BE2C (cell line): ENCODE results near the gene MS4A1.

Experiments used
- DNase-seq: peaks from one replicate; pipeline ENCODE4 v3.0.0-alpha.2; 2020
- H3K27me3 ChIP-seq: fragments of 250-450 bp; sonication (Bioruptor Pico); 2 replicates; pipeline ENCODE4 v1.5.1; 2020; ENCODE audit warnings: mild to moderate bottlenecking
- H3K36me3 ChIP-seq: fragments of 250-450 bp; sonication (Bioruptor Pico); 2 replicates; pipeline ENCODE4 v1.5.1; 2020; ENCODE audit warnings: mild to moderate bottlenecking
- H3K4me1 ChIP-seq: fragments of 250-450 bp; sonication (Bioruptor Pico); 2 replicates; pipeline ENCODE4 v1.5.1; 2020
- H3K4me3 ChIP-seq: 2 replicates; pipeline ENCODE4 v1.5.1; 2011; ENCODE audit warnings: low read depth, low read length
- H3K9me3 ChIP-seq: fragments of 250-450 bp; sonication (Bioruptor Pico); 2 replicates; pipeline ENCODE4 v1.5.1; 2020
- TF ChIP-seq, protein P1 (sequence below): IDR thresholded peaks from 2 replicates; pipeline ENCODE4 v1.5.1; 2012; ENCODE audit warnings: mild to moderate bottlenecking, low read depth, low read length

MS4A1 gene

GRCh38 chr11:60468829-60469228 is 13.2 kb downstream of the MS4A1 start:
- H3K4me3 ChIP-seq: no peak overlapping the region
- H3K36me3 ChIP-seq: no peaks in the 10 kb centered on the region
- TF ChIP-seq, protein P1, sequence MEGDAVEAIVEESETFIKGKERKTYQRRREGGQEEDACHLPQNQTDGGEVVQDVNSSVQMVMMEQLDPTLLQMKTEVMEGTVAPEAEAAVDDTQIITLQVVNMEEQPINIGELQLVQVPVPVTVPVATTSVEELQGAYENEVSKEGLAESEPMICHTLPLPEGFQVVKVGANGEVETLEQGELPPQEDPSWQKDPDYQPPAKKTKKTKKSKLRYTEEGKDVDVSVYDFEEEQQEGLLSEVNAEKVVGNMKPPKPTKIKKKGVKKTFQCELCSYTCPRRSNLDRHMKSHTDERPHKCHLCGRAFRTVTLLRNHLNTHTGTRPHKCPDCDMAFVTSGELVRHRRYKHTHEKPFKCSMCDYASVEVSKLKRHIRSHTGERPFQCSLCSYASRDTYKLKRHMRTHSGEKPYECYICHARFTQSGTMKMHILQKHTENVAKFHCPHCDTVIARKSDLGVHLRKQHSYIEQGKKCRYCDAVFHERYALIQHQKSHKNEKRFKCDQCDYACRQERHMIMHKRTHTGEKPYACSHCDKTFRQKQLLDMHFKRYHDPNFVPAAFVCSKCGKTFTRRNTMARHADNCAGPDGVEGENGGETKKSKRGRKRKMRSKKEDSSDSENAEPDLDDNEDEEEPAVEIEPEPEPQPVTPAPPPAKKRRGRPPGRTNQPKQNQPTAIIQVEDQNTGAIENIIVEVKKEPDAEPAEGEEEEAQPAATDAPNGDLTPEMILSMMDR: no peak
- H3K4me1 ChIP-seq: no peaks in the 10 kb centered on the region
- DNase-seq: no peak
- no peaks in the 10 kb centered on the region for H3K27me3 ChIP-seq
- no peaks in the 10 kb centered on the region for H3K9me3 ChIP-seq

GRCh38 chr11:60469723-60470122 is 14.1 kb downstream of the MS4A1 start:
- no peaks in the 10 kb centered on the region for H3K4me1 ChIP-seq
- no peaks in the 10 kb centered on the region for H3K9me3 ChIP-seq
- no peak for DNase-seq
- no peaks in the 10 kb centered on the region for H3K36me3 ChIP-seq
- TF ChIP-seq, protein P1: no peak
- H3K4me3 ChIP-seq: no peak overlapping the region
- no peaks in the 10 kb centered on the region for H3K27me3 ChIP-seq

DNA sequence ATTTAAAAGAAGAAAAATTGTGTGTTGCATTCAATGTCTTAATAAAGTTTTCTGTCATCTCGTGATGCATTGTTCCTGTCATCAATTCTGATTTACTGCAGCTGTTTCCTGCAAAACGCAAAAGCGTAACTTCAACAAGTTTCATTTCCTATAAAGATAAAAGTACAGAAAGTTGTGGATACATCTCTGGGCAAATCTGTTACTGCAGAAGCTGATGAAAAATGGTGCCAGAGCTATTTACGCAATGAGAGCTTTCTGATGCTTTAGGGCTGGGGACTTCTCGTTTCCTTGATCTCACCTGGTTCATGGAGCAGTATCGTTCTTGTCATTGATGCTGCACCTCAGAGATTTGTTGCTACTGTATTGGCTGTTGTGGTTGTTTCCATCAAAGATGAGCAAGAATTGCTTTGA is 21.4 kb downstream of the MS4A1 start:
- no peaks in the 10 kb centered on the region for H3K27me3 ChIP-seq
- H3K4me1 ChIP-seq: no peaks in the 10 kb centered on the region
- no peak for DNase-seq
- TF ChIP-seq, protein P1: no peak
- no peaks in the 10 kb centered on the region for H3K9me3 ChIP-seq
- no peak overlapping the region for H3K4me3 ChIP-seq
- H3K36me3 ChIP-seq: no peaks in the 10 kb centered on the region

- DNase-seq: no peak
- Histone ChIP-seq H3K27me3 (no peaks in the 10 kb centered on the region), H3K4me1 (no peaks in the 10 kb centered on the region), H3K9me3 (no peaks in the 10 kb centered on the region), H3K4me3 (no peak overlapping the region), H3K36me3 (no peaks in the 10 kb centered on the region)
- TF ChIP-seq, protein P1: no peak
Observed at GRCh38 chr11:60482361-60482760, 26.7 kb downstream of the MS4A1 start.

DNA sequence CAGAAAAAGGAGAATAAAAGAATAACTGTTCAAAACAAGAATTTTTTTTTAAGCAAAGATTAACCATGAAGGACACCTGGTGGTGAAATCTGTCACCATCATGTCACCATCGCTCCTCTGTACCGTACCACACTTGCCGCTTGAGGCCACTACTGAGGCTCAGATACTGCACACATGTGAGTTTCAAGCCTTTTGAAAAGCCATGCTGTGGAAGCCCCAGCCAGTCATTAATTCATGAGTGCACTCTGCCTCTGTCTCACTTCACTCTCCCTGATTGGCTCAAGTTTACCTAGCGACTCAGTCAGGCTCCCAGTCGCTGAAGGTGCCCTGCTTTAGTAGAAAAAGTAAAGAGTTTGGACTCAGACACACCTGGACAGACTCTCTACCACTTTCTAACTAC is 30.3 kb downstream of the MS4A1 start:
- TF ChIP-seq, protein P1: no peak
- no peaks in the 10 kb centered on the region for H3K4me1 ChIP-seq
- no peak for DNase-seq
- H3K36me3 ChIP-seq: no peaks in the 10 kb centered on the region
- no peaks in the 10 kb centered on the region for H3K27me3 ChIP-seq
- H3K4me3 ChIP-seq: no peak overlapping the region
- H3K9me3 ChIP-seq: no peaks in the 10 kb centered on the region

GRCh38 chr11:60492488-60493009 is 36.9 kb downstream of the MS4A1 start, which contains the start of gene MS4A12:
Gene MS4A12 (plus strand): TSS chr11:60492778. CDS start chr11:60497319, 4,541 bp downstream.
- DNase-seq: no peak
- Histone ChIP-seq H3K4me3 (no peak within 1 kb of the TSS), H3K36me3 (no peaks in the 10 kb centered on the region), H3K9me3 (no peaks in the 10 kb centered on the region), H3K27me3 (no peaks in the 10 kb centered on the region), H3K4me1 (no peaks in the 10 kb centered on the region)
- TF ChIP-seq, protein P1: no peak
